GF-D8 (cell line): Measurements from ENCODE around the gene TRIM29.

Experiments
- DNase-seq: peaks from one replicate; lab custom pipeline; 2025; lab: John Stamatoyannopoulos, UW

Gene TRIM29

DNA sequence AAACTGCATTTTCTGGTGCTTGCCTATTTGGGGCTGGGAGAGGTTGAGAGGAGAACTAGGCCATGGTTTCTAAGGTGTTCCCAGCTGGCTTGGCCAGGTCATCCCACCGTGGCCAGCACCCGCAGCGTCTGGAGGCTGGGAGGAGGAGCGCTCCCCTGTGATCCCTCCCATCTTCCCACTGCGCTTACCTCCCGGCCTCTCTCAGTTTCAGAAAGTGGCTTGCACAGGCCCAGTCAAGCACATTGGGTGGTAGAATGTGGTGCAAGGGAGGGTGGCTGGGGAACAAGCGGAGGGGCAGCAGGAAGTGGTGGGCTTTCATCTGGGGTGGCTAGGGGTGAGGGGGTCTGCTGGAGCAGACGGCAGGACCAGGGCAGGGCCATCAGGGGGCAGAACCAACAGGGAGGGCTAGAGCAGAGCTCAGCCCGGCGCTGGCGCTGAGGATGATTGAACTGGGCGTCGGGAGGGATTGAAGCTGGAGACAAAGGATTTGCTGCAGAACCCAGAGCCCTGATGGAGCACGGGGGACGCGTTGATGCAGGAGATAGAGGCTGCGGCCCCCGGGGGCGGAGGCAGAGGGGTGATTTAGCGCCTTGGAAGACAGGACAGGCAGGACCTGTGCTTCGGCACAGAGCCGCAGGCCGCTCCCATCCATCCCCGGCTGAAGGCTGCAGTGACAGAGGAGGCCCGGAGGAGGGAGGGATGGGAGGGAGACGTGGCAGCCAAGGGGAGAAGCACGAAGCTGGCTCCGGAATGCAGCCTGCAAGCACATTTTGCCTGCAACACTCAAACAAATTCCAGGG is 76.0 kb downstream of the TRIM29 start:
- no peak for DNase-seq
